ENCODE results near the gene SHKBP1. TPM values are rescaled to one million over a fixed set of nuclear protein-coding genes. Genes with fewer than 3 reads are reported as not detected.

SHKBP1 gene
- total and polyA plus RNA-seq, 2 donors (not counting 1 experiment from before 2014, with no cell fraction given), result 179 to 227 TPM

DNA sequence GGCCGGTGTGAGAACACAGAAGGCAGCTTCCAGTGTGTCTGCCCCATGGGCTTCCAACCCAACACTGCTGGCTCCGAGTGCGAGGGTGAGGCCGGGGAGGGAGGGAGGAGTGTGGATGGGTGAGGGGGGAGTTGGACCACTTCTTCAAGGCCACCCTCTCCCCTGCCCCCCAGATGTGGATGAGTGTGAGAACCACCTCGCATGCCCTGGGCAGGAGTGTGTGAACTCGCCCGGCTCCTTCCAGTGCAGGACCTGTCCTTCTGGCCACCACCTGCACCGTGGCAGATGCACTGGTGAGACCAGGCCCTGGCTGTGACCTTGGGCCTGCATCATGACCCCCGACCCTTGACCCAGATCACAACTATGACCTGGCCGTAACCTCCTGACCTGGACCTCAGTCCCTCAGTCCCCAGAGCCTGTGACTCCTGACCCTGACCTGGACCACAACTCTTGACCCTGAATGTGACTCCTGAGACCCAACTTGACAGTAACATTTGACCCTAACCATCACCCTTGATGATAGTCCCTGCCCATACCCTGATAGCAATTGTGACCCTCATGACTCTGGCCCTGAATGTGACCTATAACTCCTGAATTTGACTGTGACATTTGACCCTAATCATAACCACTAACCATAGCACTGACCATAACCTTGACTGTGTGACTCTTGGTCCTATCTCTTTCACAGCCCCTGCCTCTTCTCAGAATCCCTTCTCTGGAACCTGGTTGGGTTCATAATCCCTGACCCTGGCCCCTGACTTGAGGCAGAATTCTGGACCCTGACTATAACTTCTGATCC is 35.4 kb downstream of the SHKBP1 start:
- Histone ChIP-seq H2AFZ (ENCODE audit: insufficient read depth, low read depth, low read length, poor library complexity, severe bottlenecking) (no peak overlapping the region), H3K27me3 (replicated peaks in 1 of 4; ENCODE audit: control extremely low read depth in 1 of 4, control insufficient read depth in 3 of 4, insufficient read depth in 4 of 4, low read length in 3 of 4) (no peaks in the 10 kb centered on the region), H3K79me2 (ENCODE audit: control insufficient read depth, insufficient read depth, low read length) (no peaks in the 10 kb centered on the region), H3K9ac (ENCODE audit: low read length) (no peak overlapping the region), H3K4me2 (replicated peaks; ENCODE audit: low read depth, low read length, poor library complexity, severe bottlenecking) (no peak overlapping the region), H3K9me3 (ENCODE audit: control extremely low read depth in 1 of 3, control insufficient read depth in 2 of 3, insufficient read depth in 1 of 3, low read length in 2 of 3) (peaks cover 0 to 13% (median 0%) of the 10 kb centered on the region in 3 donors), H4K20me1 (ENCODE audit: control insufficient read depth, insufficient read depth, low read length, poor library complexity, severe bottlenecking) (no peaks in the 10 kb centered on the region), H3K27ac (ENCODE audit: low read length in 2 of 2) (no peak overlapping the region), H3K36me3 (replicated peaks in 1 of 2; ENCODE audit: control extremely low read depth in 1 of 2, control insufficient read depth in 1 of 2, extremely low read depth in 1 of 2, insufficient read depth in 2 of 2, low read length in 1 of 2) (no peaks in the 10 kb centered on the region), H3K4me3 (ENCODE audit: control extremely low read depth in 1 of 5, extremely low read depth in 1 of 5, insufficient read depth in 1 of 5, low read depth in 2 of 5, low read length in 4 of 5) (no peak overlapping the region), H3K4me1 (ENCODE audit: control insufficient read depth in 2 of 2, insufficient read depth in 2 of 2, low read length in 2 of 2) (peaks cover 27 to 43% of the 10 kb centered on the region in 2 donors)
- WGBS (ENCODE audit: insufficient coverage), result 93% methylated on average over 6 of the region's 10 CpGs
- no peak for DNase-seq
- TF ChIP-seq EZH2 (IDR thresholded peaks at IDR 0.05; ENCODE audit: borderline replicate concordance, insufficient read depth, low read depth, low read length, poor library complexity, severe bottlenecking) (no peak), CTCF (IDR thresholded peaks at IDR 0.05) (no peak)
- Mint-ChIP-seq H3K27me3 (no peaks in the 10 kb centered on the region), H3K9me3 (ENCODE audit: insufficient read depth) (no peaks in the 10 kb centered on the region), H3K4me1 (peaks cover 49% of the 10 kb centered on the region), H3K4me3 (peak overlapping the region; percentile 93), H3K27ac (peak overlapping the region; percentile 78)
- ChIA-PET CTCF (interaction anchor here (1.2 to 1.3 kb wide), 2 partner anchors 9 to 191 kb away, joined by 3 to 13 read pairs; no protein-coding TSS in a partner anchor), POLR2A (no interaction called here)
- no peak for ATAC-seq (ENCODE audit: low read depth)
- intact Hi-C loops (cut with micrococcal nuclease), result loop anchor here (2.0 to 10.0 kb wide), 3 partner anchors 103 to 185 kb away; partner anchors contain the start of genes BLVRB, COQ8B, EGLN2 and ITPKC
